Loucy (cell line): ENCODE data around the gene SNRNP40.

Experiments
- EZH2phosphoT487 ChIP-seq: fragments of 200-600 bp; IDR thresholded peaks from 2 replicates; pipeline ENCODE4 v1.6.1; 2018; ENCODE audit warnings: antibody characterized with exemption, mild to moderate bottlenecking, moderate library complexity, borderline replicate concordance
- TF ChIP-seq, protein P1 (sequence below): fragments of 200-600 bp; sonication (generic); conservative IDR thresholded peaks from 2 replicates; pipeline ENCODE4 v1.5.1; 2014; ENCODE audit warnings: mild to moderate bottlenecking, antibody characterized with exemption, low read length

DNA sequence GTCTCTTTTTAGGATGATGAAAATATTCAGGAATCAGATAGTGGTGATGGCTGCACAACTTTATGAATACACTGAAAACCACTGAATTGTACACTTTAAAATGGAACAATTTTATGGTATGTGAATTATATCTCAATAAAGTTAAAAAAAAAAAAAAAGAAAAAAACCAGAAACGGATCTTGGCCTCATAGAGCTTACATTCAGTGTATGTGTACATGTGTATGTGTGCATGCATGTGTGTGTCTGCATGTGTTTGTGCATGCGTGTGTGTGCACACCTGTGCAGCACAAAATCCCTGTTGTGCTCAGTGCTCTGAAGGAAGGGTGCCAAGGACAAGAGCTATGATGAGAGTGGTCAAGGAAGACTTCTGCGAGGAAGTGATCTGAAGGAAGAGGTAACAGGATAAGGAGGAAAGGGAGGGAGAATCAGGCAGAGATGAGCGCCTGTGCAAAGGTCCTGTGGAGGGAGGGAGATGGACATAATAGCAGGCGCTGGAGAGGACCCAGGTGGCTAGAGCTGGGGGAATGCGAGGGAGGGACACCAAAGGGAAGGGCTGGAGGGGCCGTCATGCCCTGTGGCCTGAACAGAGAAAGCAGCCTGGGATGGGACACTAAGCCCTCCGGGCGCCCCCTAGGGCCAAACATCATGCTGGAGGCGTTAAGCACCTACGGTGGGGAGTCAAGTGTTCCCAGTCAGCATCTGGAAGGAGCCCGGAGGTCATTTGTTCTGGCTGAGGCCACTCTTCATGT is 82.1 kb downstream of the SNRNP40 start:
- TF ChIP-seq, protein P1, sequence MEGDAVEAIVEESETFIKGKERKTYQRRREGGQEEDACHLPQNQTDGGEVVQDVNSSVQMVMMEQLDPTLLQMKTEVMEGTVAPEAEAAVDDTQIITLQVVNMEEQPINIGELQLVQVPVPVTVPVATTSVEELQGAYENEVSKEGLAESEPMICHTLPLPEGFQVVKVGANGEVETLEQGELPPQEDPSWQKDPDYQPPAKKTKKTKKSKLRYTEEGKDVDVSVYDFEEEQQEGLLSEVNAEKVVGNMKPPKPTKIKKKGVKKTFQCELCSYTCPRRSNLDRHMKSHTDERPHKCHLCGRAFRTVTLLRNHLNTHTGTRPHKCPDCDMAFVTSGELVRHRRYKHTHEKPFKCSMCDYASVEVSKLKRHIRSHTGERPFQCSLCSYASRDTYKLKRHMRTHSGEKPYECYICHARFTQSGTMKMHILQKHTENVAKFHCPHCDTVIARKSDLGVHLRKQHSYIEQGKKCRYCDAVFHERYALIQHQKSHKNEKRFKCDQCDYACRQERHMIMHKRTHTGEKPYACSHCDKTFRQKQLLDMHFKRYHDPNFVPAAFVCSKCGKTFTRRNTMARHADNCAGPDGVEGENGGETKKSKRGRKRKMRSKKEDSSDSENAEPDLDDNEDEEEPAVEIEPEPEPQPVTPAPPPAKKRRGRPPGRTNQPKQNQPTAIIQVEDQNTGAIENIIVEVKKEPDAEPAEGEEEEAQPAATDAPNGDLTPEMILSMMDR, result peak; percentile 31; the same call in 1 of the 2 replicates
- TF ChIP-seq EZH2phosphoT487, result no peak
